GM18505 (cell line): ENCODE measurements around the gene ITPK1.

Source experiments
- ATAC-seq: cut with Tn5 transposase; IDR thresholded peaks from one replicate; pipeline ENCODE4 v1.9.1; 2021; ENCODE audit not compliant: unreplicated experiment
- POLR2A ChIP-seq: IDR thresholded peaks from 4 replicates; pipeline ENCODE4 v1.6.1; 2011; ENCODE audit warnings: borderline replicate concordance; ENCODE audit not compliant: insufficient read depth, insufficient read length; ENCODE audit errors: extremely low read depth

ITPK1 gene

DNA sequence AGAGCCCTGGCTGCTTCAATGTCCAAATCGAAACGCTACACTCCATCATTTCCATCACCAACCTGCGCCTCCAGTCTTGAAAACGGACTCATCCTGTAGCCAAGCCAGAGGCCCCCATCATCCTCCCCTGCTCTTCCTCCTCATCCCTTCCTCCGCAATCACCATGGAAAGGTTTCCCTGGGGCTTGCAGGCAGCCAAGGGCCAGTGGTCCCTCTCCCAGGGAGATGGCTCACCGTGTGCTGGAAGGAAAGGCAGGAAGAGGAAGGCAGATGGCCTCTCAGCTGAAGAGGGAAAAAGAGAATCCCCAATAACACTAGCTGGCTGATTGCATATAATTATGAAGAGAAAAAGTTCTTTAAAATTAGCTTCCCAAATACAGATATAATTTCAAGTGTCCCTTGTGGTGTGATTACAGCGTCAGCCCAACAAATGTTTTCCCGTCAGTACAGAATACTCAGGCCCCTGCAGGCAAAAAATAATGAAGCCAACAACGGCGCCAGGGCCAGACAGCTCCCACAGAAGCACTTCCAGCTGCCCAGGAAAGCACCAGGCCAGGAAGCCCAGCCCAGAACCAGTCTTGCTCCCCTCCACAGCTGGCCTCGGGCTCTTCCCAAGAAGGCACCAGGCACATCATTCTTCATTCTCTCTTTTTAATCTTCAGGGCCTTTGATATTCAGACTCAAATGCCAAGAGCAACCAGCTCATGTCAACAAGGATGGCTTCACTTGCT lies 24.7 kb downstream of the ITPK1 start:
- no peak for ATAC-seq
- TF ChIP-seq POLR2A, result no peak

DNA sequence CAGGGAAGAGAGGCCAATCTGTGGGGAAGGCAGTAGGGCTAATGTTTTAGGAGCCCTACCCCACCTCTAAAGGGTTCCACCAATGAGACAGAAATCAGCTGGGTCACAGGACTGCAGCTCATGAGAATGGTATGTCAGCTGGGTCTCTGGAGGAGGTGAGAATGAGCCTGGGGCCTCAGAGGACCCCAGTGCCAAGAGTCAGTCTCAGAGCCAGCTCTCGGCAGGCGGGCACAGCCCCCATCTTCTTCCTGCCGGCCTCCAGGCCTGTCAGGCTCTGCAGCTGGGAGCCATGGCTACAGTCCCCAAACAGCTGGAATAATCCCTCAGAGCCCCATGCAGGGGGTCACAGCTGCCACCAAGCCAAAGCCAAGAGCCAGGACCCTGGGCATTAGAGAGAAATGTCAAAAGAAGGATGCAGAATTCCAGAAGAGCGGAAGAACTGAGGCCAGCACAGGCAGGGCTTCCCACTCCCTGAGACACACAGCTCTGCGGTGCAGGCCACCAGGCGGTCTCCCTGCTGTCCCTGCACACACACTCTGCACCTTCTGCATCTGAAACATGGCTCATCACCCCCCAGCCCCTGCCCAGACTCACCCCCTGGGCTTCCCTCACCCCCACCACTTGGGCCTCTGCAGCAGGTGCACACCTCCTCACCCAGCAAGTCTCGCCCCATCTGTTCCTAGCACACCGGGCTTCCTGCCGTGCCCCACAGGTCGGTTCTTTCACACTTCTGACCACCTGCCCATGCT lies 26.0 kb downstream of the ITPK1 start:
- no peak for TF ChIP-seq POLR2A
- no peak for ATAC-seq

DNA sequence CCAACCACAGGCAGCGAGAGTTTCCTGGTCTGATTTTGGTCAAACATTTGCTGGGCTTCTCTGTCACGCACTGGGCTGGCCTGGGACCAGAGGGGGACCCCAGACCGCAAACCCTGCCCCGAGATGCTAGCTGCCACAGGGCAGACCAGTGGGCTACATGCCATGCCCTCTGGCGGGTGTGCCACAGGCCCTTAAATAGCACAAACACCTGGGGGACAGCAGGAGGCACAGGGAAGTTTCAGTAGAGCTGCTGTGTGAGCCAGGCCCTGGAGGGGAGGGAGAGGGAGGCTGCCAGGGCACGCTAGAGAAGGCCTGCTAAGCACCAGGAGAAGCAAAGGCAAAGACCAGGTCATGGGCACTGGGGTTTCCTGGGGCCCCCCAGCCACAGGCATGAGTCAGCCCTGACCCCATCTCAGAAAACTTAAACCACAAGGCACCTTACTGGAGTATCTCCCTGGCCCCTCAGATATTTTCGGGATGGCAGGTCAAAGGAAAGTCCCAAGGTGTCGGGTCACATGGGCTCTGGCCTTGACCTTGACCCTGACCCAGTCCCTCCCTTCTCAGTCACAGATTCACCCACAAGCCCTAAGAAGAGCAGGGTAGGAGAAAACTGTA lies 29.2 kb downstream of the ITPK1 start:
- ATAC-seq, result no peak
- no peak for TF ChIP-seq POLR2A

DNA sequence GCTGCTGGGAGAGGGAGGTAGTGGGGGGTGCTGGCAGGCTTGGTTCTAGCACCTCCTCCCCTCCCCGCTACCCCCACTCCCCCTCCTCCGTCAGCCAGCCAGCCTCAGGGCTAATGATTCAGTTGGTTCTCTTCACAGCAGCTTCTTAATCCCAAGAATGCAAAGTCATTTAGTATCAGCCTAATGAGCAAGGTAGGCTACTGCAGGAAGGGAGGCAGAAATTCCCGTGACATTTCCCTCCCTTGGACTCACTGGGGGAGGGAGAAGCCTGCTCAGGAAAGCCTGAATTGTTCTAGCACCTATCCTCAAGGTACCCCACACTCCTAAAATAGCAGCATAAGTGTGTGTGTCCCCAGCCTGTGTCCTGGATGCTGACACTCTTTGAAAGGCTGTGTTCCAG lies 29.8 kb downstream of the ITPK1 start:
- ATAC-seq, result no peak
- TF ChIP-seq POLR2A, result no peak

DNA sequence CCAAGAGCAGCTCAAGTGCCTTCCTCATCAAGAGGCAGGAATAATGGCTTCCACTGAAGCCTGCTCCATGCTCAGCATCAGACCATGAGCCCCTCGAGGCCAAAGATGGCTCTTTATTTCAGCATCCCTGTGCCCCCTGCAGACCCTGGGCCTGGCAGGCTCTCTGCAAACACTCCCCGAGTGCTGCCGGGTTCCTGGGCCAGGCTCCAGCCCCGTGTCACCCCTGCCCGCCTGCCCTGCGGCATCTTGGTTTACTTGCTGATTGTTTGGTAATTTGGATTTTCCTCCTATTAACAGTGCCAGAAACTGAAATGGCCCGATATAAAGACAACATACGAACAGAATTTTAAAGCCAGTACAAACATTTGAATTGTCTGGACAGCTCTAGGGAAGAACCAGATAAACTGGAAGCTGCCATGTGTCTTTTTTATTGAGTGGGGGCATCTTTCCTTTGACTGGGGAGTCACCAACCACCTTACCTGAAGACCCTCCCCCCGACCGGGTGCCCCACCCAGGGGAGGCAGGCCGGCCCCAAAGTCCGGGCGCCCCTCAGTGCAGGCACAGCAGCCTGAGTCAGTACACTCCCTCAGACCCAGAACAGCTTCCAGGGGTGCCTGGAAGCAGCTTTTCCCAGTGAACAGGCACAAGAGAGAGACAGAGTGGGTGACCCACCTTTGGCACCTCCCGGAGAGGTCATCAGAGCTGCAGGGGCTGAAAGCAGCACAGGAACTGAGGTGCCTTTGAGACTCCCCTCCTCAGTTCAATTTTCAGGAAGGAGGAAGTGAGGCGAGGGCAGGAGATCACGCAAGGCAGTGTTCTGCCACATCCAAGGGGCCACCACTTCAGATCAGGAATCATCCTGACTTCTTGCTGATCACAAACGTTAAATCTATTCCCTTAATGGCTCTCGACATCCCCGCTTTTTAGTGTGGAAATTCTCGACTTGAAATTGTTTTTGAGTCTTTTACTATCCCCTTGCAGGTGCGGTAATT lies 30.6 kb downstream of the ITPK1 start:
- no peak for ATAC-seq
- TF ChIP-seq POLR2A, result no peak

DNA sequence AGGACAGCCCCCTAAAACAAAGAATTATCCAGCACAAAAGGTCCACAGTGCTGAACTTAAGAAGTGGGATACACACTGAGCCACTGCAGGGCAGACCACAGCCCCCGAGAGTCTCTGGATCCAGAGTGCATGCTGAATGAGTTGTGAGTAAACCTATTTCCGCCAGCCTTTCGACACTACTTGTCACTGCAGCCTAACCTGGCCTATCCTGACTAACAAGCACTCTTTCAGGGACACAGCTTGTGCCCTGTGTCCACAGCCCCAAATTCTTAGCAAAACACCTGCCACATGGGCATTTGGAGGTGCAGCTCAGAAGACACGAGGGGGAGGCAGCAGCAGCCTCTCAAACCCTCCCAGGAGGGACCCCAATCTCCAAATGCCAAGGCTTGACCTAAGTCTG lies 31.3 kb downstream of the ITPK1 start:
- ATAC-seq, result no peak
- TF ChIP-seq POLR2A, result no peak

DNA sequence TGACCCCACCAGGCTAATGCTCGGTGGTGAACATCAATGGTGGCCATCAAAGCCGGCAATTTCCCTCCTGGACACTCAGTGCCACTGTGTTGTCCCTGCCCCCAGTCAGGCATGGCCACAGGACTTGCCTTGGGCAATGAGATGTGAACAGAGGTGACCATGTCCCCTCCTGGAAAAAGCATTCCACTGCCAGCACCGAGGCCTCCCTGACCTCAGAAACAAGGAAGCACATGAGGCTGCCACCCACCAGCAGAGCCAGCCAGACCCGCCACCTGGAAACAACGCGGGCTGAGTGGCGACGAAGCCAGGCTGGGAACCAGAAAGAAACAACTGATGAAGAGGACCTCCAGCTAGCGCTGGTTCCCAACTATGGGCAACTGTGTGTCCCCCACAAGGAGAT lies 31.8 kb downstream of the ITPK1 start:
- no peak for TF ChIP-seq POLR2A
- no peak for ATAC-seq

DNA sequence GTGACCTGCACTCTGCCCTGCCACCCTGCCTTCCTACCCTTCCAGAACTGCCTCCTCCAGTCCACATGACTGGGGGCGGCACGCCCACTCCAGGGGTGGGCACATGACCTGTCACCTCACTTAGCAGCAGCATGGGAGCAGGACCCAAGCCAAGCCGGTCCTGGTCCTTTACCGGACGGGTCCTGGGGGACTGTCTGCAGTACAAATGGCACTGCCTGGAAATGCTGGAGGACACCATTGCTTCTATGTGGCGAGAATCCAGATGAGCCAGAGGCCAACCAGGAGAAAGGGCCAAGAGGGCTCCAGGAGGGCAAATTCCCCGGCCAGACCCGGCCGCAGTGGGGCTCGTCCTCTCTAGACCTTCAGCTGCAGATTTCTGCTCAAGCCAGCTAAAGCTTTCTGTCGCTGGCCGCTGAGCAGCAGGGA lies 33.1 kb downstream of the ITPK1 start:
- TF ChIP-seq POLR2A, result no peak
- no peak for ATAC-seq

DNA sequence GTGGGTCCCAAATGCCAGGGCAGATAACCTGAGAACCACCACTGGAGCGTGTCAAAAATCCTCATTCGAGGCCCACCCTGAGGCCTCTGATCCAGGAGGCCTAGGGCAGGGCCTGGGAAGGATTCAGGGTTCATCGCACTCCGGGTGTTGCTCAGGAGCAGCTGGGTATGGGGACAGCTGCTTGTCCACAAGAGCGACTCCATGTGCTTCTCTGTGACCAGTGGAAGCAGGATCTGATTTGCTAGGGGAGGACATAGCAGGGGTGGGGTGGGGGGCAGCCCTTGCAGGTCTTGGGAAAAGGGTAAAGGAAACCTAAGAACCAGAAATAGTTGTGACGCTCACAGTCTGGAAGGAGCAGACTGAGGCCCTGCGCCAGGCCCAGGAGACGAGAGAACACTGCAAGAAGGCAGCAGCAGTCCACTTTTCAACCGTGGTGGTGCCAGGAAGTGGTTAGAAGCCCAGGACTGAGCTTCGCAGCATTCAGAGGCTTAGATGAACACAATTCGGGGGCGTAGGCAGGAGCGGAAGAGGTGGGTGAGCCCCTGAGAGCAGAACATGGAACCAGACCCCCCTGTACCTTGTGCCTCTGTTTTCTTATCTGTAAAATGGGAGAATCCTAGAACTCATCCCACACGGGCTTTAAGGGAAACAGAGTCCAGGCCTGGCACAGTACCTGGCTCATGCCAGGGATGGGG lies 33.7 kb downstream of the ITPK1 start:
- no peak for ATAC-seq
- TF ChIP-seq POLR2A, result no peak

DNA sequence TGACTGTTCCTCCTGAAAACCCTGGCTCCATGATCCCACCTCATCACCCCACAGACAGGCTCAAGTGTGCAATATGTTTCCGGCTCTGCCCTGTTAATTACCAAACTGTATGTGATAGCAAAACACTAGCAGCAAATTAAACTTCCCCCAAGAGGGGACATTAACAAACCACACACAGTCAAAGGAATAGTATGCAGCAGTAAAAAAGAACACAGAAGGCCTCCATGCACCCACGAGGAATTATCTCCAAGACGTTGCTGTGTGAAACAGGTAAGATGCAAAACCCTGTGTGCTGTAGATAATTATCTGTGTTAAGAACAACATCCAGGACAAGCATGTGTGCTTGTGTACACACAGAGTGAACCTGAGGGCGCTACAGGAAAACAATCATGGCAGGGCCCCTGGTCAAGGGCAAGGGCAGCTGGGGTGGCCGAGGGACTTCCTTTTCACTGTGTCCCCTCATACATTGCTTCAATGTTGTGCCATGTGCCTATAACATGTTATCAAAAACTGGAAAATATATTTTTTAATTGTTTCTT lies 35.8 kb downstream of the ITPK1 start:
- TF ChIP-seq POLR2A, result no peak
- ATAC-seq, result no peak

DNA sequence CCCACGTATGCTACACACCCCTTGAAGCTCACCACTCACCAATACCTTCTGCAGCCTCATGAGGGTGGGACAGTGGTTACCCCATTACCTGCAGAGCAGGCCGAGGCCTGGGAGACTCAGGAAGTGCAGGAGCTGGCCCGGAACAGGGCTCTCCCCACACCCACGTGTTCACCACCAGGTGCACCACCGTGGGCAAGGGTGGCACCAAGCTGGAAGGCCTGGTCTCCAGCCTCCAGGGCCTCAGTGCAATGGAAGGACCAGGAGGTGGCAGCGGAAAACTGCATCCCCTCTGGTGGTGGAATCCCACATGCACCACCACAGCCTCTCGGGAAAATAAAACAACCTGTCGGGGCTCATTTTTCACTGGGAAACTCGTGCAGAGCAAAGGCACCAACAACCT lies 36.4 kb downstream of the ITPK1 start:
- ATAC-seq, result no peak
- TF ChIP-seq POLR2A, result no peak

DNA sequence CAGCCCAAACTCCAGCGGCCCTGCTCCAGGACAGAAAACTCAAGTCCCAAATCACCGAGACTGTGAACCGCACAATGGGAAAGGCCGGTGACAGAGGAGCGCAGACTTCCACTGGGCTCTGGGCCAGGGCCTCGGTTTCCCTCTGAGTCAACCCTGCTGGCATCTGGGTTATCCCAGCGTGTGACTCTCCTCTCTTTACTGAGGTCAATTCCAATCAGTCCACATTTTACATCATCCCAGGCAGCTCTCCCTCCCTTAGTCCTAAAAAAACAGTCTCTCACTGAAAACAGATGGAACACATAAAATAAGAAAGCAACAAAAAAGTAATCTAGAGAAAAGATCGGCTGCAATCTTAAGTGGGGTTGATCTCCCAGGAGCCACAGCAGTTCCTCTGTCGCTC lies 36.9 kb downstream of the ITPK1 start:
- no peak for TF ChIP-seq POLR2A
- ATAC-seq, result no peak
